H9 (cell line): Measurements from ENCODE around the gene TSTD1. TPM values are rescaled to one million over a fixed set of nuclear protein-coding genes. Genes with fewer than 3 reads are reported as not detected.

Experiments used
- DNase-seq: peaks from one replicate; pipeline ENCODE4 v3.0.0-alpha.2; 2017
- H2AFZ ChIP-seq: one replicate; pipeline ENCODE4 v1.6.1; 2013; ENCODE audit warnings: mild to moderate bottlenecking, low read length, control low read depth, moderate library complexity
- H2AK5ac ChIP-seq: 2 replicates; pipeline ENCODE4 v1.6.1; 2013; ENCODE audit warnings: low read length, control low read depth, mixed read lengths; ENCODE audit not compliant: insufficient read length
- H2BK120ac ChIP-seq: one replicate; pipeline ENCODE4 v1.6.1; 2013; ENCODE audit warnings: low read depth, mild to moderate bottlenecking, low read length, control low read depth, inconsistent platforms; ENCODE audit not compliant: poor library complexity, severe bottlenecking
- H2BK12ac ChIP-seq: 2 replicates; pipeline ENCODE4 v1.6.1; 2013; ENCODE audit warnings: low read length, control low read depth, mixed read lengths, low read depth; ENCODE audit not compliant: insufficient read length
- H2BK15ac ChIP-seq: 2 replicates; pipeline ENCODE4 v1.6.1; 2013; ENCODE audit warnings: low read depth, low read length, control low read depth
- H2BK20ac ChIP-seq: one replicate; pipeline ENCODE4 v1.6.1; 2013; ENCODE audit warnings: low read depth, mild to moderate bottlenecking, low read length, control low read depth, inconsistent platforms; ENCODE audit not compliant: poor library complexity, severe bottlenecking
- H2BK5ac ChIP-seq: 2 replicates; pipeline ENCODE4 v1.6.1; 2013; ENCODE audit warnings: low read length, control low read depth, mixed read lengths; ENCODE audit not compliant: insufficient read length
- H3K14ac ChIP-seq: 2 replicates; pipeline ENCODE4 v1.6.1; 2013; ENCODE audit warnings: low read length, control low read depth; ENCODE audit not compliant: insufficient read depth
- H3K18ac ChIP-seq: 2 replicates; pipeline ENCODE4 v1.6.1; 2013; ENCODE audit warnings: low read depth, mild to moderate bottlenecking, mixed read lengths, low read length, control low read depth; ENCODE audit not compliant: insufficient read length
- H3K23ac ChIP-seq: 2 replicates; pipeline ENCODE4 v1.6.1; 2013; ENCODE audit warnings: low read length, control low read depth, mixed read lengths, low read depth; ENCODE audit not compliant: insufficient read length
- H3K23me2 ChIP-seq: 2 replicates; pipeline ENCODE4 v1.6.1; 2013; ENCODE audit warnings: low read depth, mild to moderate bottlenecking, mixed read lengths, low read length, control low read depth; ENCODE audit not compliant: insufficient read length, poor library complexity, severe bottlenecking
- H3K27ac ChIP-seq: 2 replicates; pipeline ENCODE4 v1.5.1; 2013; ENCODE audit warnings: low read length, control low read depth, mixed read lengths, low read depth; ENCODE audit not compliant: insufficient read length
- H3K27me3 ChIP-seq: 2 replicates; pipeline ENCODE4 v1.6.1; 2013; ENCODE audit warnings: low read length, control low read depth, inconsistent platforms; ENCODE audit not compliant: insufficient read depth
- H3K4ac ChIP-seq: 2 replicates; pipeline ENCODE4 v1.6.1; 2013; ENCODE audit warnings: low read depth, mild to moderate bottlenecking, control low read depth, inconsistent platforms, low read length, moderate library complexity
- H3K4me1 ChIP-seq: 2 replicates; pipeline ENCODE4 v1.6.1; 2013; ENCODE audit warnings: low read length, control low read depth, inconsistent platforms; ENCODE audit not compliant: insufficient read depth
- H3K4me2 ChIP-seq: 2 replicates; pipeline ENCODE4 v1.6.1; 2013; ENCODE audit warnings: low read length, control low read depth, mixed read lengths; ENCODE audit not compliant: insufficient read length, insufficient read depth
- H3K56ac ChIP-seq: 2 replicates; pipeline ENCODE4 v1.6.1; 2013; ENCODE audit warnings: low read depth, mild to moderate bottlenecking, mixed read lengths, low read length, control low read depth; ENCODE audit not compliant: insufficient read length
- H3K79me1 ChIP-seq: 2 replicates; pipeline ENCODE4 v1.6.1; 2013; ENCODE audit warnings: low read depth, mild to moderate bottlenecking, moderate library complexity, low read length, control low read depth, inconsistent platforms; ENCODE audit not compliant: insufficient read depth, poor library complexity, severe bottlenecking
- H3K79me2 ChIP-seq: 2 replicates; pipeline ENCODE4 v1.6.1; 2013; ENCODE audit warnings: low read length, control low read depth, inconsistent platforms; ENCODE audit not compliant: insufficient read depth
- H3K9ac ChIP-seq: 2 replicates; pipeline ENCODE4 v1.6.1; 2013; ENCODE audit warnings: low read length, control low read depth, mixed read lengths; ENCODE audit not compliant: insufficient read length; ENCODE audit errors: extremely low read depth
- H3K9me3 ChIP-seq: one replicate; pipeline ENCODE4 v1.6.1; 2013; ENCODE audit warnings: low read depth, low read length, inconsistent platforms; ENCODE audit not compliant: control insufficient read depth
- H3T11ph ChIP-seq: one replicate; pipeline ENCODE4 v1.6.1; 2013; ENCODE audit warnings: mild to moderate bottlenecking, low read length, control low read depth, inconsistent platforms
- H4K20me1 ChIP-seq: one replicate; pipeline ENCODE4 v1.6.1; 2013; ENCODE audit not compliant: control insufficient read depth, insufficient read length, insufficient read depth
- H4K5ac ChIP-seq: 2 replicates; pipeline ENCODE4 v1.6.1; 2013; ENCODE audit warnings: low read depth, mild to moderate bottlenecking, mixed read lengths, low read length, control low read depth; ENCODE audit not compliant: insufficient read length
- H4K8ac ChIP-seq: replicated peaks from 2 replicates; pipeline ENCODE4 v1.6.1; 2013; ENCODE audit warnings: low read length, control low read depth, mixed read lengths, low read depth; ENCODE audit not compliant: insufficient read length
- H4K91ac ChIP-seq: 2 replicates; pipeline ENCODE4 v1.6.1; 2013; ENCODE audit warnings: low read depth, mild to moderate bottlenecking, moderate library complexity, mixed read lengths, low read length, control low read depth; ENCODE audit not compliant: insufficient read length
- H3K27ac Mint-ChIP-seq, 3 experiments: 2 replicates in 2 of 3; 3 replicates in 1 of 3; pipeline ENCODE4 v1.8.0; 2020 to 2021; ENCODE audit warnings: mixed read lengths in 3 of 3, mild to moderate bottlenecking in 1 of 3, moderate library complexity in 1 of 3
- H3K27me3 Mint-ChIP-seq: 2 replicates; pipeline ENCODE4 v1.8.0; 2021; ENCODE audit warnings: low read depth, mild to moderate bottlenecking, moderate library complexity, mixed read lengths
- H3K36me3 Mint-ChIP-seq, 3 experiments: 2 replicates in 2 of 3; 3 replicates in 1 of 3; pipeline ENCODE4 v1.8.0; 2020 to 2021; ENCODE audit warnings: low read depth in 3 of 3, mixed read lengths in 3 of 3; ENCODE audit not compliant: insufficient read depth in 1 of 3
- H3K4me1 Mint-ChIP-seq, 2 experiments: 2 replicates each; pipeline ENCODE4 v1.8.0; 2020; ENCODE audit warnings: mixed read lengths in 2 of 2
- H3K4me3 Mint-ChIP-seq, 2 experiments: 2 replicates in 1 of 2; 3 replicates in 1 of 2; pipeline ENCODE4 v1.8.0; 2020 to 2021; ENCODE audit warnings: mild to moderate bottlenecking in 2 of 2, mixed read lengths in 2 of 2, moderate library complexity in 1 of 2
- H3K9me3 Mint-ChIP-seq, 2 experiments: 2 replicates in 1 of 2; 3 replicates in 1 of 2; pipeline ENCODE4 v1.8.0; 2020; ENCODE audit warnings: mild to moderate bottlenecking in 2 of 2, mixed read lengths in 2 of 2, moderate library complexity in 1 of 2
- WGBS: extraction: QIAGEN DNeasy Blood & Tissue Kit; methylation state at CpG from one replicate; pipeline ENCODE4 v1.1.7; 2013; ENCODE audit warnings: missing lambda C conversion rate, low lambda C conversion rate, mixed read lengths; ENCODE audit not compliant: insufficient read length; ENCODE audit errors: extremely low coverage; 5-methylcytosine and 5-hydroxymethylcytosine counted together
- total RNA-seq: library from RNA; stranded (reverse); gene quantifications from 2 replicates; pipeline ENCODE4 v1.2.1, GENCODE V29; 2021
- TF ChIP-seq, protein P1 (sequence below): fragments of 200-600 bp; sonication (generic); conservative IDR thresholded peaks from 3 replicates; pipeline ENCODE4 v1.8.0; 2021; ENCODE audit warnings: antibody characterized with exemption, mild to moderate bottlenecking

TSTD1 gene
- total RNA-seq, 1 experiment from 2014 or later = 73.7 TPM

GRCh38 chr1:161020509-161021164, 18.1 kb downstream of the TSTD1 start, which contains the start of gene F11R:
TSS of gene F11R (minus strand) at chr1:161021152. CDS start at chr1:161021073, 79 bp downstream.
- H3K79me1 ChIP-seq = no peaks in the 10 kb centered on the region
- H3K9me3 Mint-ChIP-seq = no peaks in the 10 kb centered on the region; a peak in 1 of 5 replicates
- H2BK5ac ChIP-seq = peak within 1 kb of the TSS; percentile 24
- no CpG with 5 or more reads among the region's 36 CpGs for WGBS
- peak within 1 kb of the TSS; percentile 12 for H2BK12ac ChIP-seq
- no peak within 1 kb of the TSS for H3K23ac ChIP-seq
- H3K27ac Mint-ChIP-seq = peak within 1 kb of the TSS; percentile 99 to 100 (median 100)
- peaks cover 8% of the 10 kb centered on the region for H3K23me2 ChIP-seq
- peak within 1 kb of the TSS; percentile 87 to 96 for H3K4me3 Mint-ChIP-seq
- H2AFZ ChIP-seq = no peak within 1 kb of the TSS
- H3K79me2 ChIP-seq = peaks cover 36% of the 10 kb centered on the region
- H3K36me3 Mint-ChIP-seq = peaks cover 5 to 12% (median 11%) of the 10 kb centered on the region in 3 experiments; a peak in 4 of 7 replicates
- no peak within 1 kb of the TSS for H4K8ac ChIP-seq
- peaks cover 48 to 57% of the 10 kb centered on the region in 2 experiments for H3K4me1 Mint-ChIP-seq
- peak within 1 kb of the TSS; percentile 89 for H3K4me2 ChIP-seq
- H3K27ac ChIP-seq = peak within 1 kb of the TSS; percentile 84
- TF ChIP-seq, protein P1, sequence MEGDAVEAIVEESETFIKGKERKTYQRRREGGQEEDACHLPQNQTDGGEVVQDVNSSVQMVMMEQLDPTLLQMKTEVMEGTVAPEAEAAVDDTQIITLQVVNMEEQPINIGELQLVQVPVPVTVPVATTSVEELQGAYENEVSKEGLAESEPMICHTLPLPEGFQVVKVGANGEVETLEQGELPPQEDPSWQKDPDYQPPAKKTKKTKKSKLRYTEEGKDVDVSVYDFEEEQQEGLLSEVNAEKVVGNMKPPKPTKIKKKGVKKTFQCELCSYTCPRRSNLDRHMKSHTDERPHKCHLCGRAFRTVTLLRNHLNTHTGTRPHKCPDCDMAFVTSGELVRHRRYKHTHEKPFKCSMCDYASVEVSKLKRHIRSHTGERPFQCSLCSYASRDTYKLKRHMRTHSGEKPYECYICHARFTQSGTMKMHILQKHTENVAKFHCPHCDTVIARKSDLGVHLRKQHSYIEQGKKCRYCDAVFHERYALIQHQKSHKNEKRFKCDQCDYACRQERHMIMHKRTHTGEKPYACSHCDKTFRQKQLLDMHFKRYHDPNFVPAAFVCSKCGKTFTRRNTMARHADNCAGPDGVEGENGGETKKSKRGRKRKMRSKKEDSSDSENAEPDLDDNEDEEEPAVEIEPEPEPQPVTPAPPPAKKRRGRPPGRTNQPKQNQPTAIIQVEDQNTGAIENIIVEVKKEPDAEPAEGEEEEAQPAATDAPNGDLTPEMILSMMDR = peak; percentile 46; the same call in 2 of the 3 replicates
- DNase-seq = peak; percentile 72
- H4K20me1 ChIP-seq = no peaks in the 10 kb centered on the region
- H3K4ac ChIP-seq = peak within 1 kb of the TSS; percentile 18; the same call in 1 of the 2 replicates
- no peak within 1 kb of the TSS for H4K91ac ChIP-seq
- H2BK15ac ChIP-seq = no peak within 1 kb of the TSS
- H3K14ac ChIP-seq = peak within 1 kb of the TSS; percentile 82
- peak within 1 kb of the TSS; percentile 93 for H3K18ac ChIP-seq
- H3T11ph ChIP-seq = peak within 1 kb of the TSS; percentile 46
- H2AK5ac ChIP-seq = no peak within 1 kb of the TSS
- no peaks in the 10 kb centered on the region for H3K27me3 ChIP-seq
- H4K5ac ChIP-seq = peak within 1 kb of the TSS; percentile 13
- no peak within 1 kb of the TSS for H2BK20ac ChIP-seq
- no peaks in the 10 kb centered on the region for H3K27me3 Mint-ChIP-seq
- H3K9ac ChIP-seq = peak within 1 kb of the TSS; percentile 94
- H3K4me1 ChIP-seq = peaks cover 13% of the 10 kb centered on the region
- no peaks in the 10 kb centered on the region for H3K9me3 ChIP-seq
- H2BK120ac ChIP-seq = peak within 1 kb of the TSS; percentile 86
- no peak within 1 kb of the TSS for H3K56ac ChIP-seq
